Right lobe of liver (tissue), 4 donors: ENCODE data around the gene OR10A2.

ENCODE experiments used
- POLR2A ChIP-seq: fragments of 450-650 bp; IDR thresholded peaks from one replicate; pipeline ENCODE4 v1.6.1; 2017; ENCODE audit warnings: antibody characterized with exemption, mild to moderate bottlenecking
- TF ChIP-seq, protein P1 (sequence below), 4 donors: fragments of 200-600 bp in 3 of 4; fragments of 450-650 bp in 1 of 4; IDR thresholded peaks; one replicate each; pipeline versions ENCODE4 v1.5.1 to v1.8.0; 2016 to 2022; ENCODE audit warnings: antibody characterized with exemption in 4 of 4, mild to moderate bottlenecking in 2 of 4
- donor health status: DM: no; HTN: no; CAD: no.
- donor health status: DM: no; HTN: no; CAD: no.
- donor health status: DM: no; HTN: yes; CAD: no.

DNA sequence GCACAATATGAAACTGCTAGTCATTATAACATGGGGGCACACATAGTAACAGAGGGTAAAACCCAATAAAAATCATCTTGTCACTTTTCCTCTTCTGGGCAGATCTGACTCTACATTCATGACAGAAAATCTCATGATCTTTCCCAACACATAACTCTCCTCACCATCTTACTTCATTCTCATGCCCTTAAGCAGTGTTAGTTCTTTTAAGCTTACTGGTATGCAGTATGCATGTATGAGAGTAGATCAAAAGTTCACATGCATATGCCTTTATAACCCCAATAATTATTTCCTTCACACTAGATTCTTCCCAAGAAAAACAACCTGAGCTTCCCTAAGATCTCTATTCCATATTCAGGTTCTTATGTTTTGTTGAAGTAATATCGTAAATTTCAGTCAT, 8.4 kb downstream of the OR10A2 start:
- TF ChIP-seq, protein P1, sequence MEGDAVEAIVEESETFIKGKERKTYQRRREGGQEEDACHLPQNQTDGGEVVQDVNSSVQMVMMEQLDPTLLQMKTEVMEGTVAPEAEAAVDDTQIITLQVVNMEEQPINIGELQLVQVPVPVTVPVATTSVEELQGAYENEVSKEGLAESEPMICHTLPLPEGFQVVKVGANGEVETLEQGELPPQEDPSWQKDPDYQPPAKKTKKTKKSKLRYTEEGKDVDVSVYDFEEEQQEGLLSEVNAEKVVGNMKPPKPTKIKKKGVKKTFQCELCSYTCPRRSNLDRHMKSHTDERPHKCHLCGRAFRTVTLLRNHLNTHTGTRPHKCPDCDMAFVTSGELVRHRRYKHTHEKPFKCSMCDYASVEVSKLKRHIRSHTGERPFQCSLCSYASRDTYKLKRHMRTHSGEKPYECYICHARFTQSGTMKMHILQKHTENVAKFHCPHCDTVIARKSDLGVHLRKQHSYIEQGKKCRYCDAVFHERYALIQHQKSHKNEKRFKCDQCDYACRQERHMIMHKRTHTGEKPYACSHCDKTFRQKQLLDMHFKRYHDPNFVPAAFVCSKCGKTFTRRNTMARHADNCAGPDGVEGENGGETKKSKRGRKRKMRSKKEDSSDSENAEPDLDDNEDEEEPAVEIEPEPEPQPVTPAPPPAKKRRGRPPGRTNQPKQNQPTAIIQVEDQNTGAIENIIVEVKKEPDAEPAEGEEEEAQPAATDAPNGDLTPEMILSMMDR (IDR thresholded peaks at IDR 0.05) = no peak
- TF ChIP-seq POLR2A = no peak
